NK-92 treated with Interleukin-12 subunit alpha and Interleukin-12 subunit beta, amount 100 ng/mL, for 24 hours (cell line): ENCODE data around the gene LIMS2.

Source experiments
- DNase-seq: peaks from one replicate; lab custom pipeline; 2025; lab: John Stamatoyannopoulos, UW

The LIMS2 gene, protein sequence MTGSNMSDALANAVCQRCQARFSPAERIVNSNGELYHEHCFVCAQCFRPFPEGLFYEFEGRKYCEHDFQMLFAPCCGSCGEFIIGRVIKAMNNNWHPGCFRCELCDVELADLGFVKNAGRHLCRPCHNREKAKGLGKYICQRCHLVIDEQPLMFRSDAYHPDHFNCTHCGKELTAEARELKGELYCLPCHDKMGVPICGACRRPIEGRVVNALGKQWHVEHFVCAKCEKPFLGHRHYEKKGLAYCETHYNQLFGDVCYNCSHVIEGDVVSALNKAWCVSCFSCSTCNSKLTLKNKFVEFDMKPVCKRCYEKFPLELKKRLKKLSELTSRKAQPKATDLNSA

DNA sequence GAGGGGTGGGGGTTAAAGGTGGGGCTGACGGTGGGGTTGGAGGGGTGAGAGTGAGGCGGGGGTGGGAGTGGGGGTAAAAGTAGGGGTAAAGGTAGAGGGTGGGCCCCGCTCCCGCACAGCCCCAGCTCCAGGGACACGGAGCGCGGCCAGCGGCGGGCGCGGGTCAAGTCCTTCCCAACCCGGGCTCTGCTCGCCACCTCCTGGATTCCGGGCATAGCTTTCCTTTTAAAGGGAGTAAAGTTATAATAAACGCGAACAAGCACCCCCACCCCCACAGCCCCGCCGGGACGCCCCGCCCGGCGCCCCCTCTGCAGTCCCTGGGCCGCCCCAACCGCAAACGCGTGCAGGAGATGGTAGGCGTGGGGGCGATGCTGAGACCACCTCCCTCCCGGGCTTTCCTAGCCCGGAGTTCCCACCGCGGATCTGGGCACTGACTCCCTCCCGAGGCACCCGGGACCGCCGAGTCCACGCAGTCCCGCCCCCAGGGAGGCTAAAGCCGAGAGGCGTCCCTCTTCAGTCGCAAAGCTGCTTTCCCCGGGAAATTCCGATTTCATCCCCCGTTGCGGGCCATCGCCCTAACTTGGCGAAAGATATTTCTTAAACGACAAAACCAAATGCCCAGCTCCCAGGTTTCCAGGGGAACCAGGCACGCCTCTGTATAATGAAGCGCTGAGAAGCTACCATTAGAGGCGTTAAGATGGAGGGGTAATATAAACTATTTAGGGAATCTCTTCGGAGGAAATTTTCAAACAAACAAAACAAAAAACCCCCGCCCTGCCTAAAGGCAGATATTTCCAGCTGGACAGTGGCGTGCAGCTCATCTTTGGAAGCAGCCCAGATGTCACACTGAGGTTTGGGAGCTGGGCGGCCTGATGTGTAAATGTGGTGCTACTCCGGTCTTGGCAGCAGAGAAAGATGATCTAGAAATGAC lies at the start of gene LIMS2:
Gene LIMS2 (minus strand): TSS at position 200 of the 931 bp plus-strand sequence. CDS start 506 bp downstream, outside the sequence.
- no peak for DNase-seq

DNA sequence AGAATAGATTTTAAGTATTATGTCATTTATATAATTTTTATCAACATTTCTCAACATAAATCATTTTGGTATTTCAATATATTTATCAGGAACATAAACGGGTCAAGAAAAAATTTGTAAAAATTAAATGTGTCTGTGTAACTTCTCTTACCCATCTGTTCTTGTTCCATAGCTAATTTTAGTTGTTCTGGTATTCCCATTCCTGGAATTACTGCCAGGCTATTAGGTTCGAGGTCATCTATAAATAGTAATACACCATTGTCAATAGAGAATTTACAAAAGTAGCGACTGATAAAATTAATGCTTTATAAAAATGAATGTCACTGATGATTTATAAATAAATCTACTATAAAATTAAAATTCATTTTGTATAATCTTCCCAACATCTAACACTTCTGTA lies 47.5 kb upstream of the LIMS2 start:
- no peak for DNase-seq

DNA sequence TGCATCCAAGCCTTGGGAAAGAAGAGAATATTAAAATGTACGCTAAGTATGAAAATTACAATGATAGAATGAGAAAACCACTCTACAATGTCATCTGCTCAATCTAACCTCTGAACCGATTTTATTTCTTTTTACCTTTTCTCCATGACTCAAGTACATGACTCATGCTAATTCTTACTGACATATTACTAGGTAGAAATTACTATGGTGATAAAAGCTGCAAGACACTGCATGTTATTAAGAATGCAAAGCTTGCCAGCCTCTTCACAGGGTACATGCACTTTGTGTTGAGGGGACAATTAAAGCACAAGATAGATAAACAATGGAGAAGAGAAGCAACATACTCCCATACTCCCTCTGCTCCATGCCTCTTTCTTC lies 46.6 kb upstream of the LIMS2 start:
- no peak for DNase-seq

DNA sequence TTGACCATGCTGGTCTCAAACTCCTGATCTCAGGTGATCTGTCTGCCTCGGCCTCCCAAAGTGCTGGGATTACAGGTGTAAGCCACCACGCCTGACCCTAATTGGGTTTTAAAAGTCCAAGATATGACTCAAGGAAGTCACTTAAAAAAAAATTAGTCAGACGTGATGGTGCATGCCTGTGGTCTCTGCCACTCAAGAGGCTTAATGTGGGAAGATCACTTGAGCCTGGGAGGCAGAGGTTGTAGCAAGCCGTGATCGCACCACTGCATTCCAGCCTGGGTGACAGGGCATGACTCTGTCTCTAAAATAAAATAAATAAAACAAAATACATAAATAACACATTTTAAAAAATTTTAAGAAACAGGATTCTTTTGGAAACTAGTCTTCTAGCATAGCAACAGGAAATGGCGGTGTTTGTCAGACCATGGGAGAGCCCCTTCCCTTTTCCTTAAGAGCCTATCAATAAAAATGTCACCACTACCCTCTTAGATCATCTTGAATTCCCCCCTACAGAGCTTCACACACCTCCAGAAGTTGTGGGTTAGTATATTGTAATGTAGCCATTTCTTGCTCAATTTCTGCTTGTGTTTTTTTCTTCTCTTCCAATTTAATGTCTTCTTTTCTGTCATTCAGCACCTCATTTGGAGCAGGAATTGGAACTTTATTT lies 46.1 kb upstream of the LIMS2 start:
- no peak for DNase-seq

DNA sequence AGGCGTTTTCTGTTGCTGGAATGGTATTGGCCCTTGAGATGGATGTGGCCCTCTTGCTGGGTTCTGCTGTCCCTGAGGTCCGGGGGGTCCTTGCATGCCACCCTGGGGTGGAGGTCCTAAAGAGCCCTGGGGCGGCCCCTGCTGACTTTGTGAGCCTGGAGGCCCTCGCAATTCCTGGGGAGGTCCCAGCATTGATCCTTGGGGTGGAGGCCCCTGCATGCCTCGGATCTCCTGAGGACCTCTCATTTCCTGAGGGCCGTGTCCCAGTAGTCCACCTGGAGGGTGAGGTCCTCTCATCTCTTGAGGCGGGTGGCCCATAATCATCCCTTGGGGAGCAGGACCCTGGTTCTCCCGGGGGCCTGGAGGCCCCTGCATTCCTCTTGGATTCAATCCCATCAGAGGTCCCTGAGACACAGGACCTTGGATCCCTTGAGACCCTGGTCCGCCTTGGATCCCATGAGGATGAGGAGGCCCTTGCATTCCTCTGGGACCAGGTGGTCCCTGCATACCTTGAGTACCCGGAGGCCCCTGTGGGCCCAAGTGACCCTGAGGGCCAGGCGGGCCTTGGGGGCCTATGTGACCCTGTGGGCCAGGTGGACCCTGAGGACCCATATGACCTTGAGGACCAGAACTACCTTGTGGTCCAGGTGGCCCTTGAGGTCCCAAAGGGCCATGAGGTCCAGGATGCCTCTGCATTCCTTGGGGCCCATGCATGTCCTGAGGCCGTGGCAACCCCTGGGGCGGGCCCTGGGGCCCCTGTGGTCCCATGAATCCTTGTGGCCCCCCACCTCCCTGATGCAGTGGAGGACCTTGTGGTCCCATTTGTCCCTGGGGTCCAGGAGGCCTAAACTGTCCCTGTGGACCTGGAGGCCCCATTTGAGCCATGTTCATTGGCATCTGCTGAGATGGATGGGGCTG lies 44.2 kb upstream of the LIMS2 start:
- no peak for DNase-seq

DNA sequence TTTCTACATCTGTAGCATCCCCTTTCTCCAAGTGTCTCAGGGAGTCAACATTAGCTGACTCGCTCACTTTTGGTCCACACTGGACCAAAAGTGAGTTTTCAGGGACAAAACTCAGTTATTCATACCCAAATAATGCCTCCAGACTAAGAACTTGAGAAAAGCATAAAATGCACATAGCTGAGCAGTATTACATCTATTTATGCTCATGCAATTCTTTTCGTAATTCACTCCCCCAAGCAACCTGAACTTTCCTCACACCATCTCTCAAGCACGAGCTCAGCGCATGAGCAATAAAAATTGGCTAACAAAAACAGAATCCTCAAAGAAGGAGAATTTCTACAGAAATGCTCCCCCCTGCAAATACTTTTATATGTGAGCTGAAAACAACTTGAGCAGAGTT lies 42.9 kb upstream of the LIMS2 start:
- DNase-seq, result no peak

DNA sequence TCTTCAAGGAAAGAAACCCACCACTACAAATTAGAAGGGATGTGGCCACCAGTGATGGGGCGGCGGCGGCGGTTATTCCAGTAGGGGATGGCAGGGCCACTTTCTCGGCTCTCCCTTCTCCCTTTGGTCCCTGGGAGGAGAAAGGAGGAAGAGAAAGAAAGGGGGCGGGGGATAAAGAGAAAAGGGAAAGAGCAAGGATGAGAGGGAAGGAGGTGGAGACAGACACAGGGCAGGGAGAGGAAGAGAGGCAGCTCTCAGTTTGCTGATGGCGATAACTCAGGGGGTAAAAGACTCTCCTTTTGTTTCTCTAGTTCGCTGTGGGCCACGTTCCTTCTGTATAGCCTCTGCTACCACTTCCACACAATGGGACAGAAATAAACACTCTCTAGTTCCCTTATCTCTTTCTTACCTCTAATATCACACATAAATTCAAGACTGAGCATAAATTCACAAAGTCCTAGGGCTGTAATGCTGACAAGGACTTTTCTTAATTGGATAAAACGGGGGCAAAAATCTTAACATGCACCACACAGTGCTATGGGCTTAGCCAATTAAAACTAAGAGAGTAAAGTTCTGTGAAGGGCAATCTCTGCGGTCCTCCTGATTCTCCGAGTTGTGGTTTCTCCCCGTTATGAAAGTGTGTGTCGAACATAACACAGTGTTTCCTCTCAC lies 40.6 kb upstream of the LIMS2 start:
- DNase-seq, result no peak

DNA sequence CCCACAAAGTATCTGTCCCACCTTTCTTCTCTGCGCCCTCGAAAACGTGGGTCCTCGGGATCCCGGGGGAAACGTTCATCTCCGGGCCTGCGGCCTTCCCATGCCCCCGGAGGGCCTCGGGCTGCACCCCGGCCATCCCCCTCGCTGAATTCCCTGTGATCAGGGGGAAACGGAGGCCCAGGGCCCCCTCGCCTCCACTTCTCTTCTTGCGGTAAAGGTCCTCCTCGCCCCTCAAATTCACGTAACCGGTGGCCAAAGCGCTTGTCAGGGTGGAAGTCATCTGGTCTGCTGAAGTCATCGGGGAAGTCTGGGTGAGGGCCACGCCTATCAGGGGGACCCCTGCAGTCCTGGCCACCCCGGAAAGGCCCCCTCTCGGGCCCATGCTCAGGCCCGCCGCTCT lies 38.2 kb upstream of the LIMS2 start:
- DNase-seq, result no peak

DNA sequence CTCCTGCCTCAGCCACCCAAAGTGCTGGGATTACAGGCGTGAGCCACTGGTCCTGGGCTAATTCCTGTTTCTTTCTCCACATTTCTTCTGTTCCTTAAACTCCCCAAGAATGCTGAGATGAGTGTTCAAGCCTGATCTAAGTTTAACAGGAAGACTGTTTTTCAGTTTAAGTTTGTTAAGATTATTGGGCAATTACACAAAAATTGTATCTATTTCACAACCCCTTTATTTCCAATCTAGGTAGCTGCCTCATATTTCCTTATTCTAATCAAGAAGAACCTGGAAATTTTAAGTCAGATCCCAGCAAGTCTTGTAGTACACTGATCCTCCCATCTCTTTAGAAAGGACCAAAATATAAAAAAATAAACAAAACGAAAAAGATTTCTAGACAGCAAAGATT lies 37.7 kb upstream of the LIMS2 start:
- no peak for DNase-seq

DNA sequence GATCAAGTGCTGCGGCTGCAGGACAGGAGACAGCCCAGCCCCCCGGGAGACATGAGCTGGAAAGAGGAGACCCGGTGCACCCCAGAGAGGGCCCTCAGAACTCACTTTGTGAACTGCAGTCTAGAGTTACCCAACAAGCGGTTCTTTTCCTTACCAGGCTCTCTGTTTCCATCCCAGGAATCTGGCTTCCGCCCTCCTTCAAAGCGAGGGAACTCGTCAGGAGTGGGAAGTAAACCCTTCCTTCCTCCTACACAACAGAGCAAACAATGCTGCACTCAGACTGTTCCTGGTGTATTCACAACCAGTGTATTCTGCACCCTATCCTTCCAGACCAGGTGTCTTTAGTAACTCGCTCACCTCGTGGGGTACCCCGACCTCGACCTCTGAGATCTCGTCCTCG lies 34.0 kb upstream of the LIMS2 start:
- no peak for DNase-seq

DNA sequence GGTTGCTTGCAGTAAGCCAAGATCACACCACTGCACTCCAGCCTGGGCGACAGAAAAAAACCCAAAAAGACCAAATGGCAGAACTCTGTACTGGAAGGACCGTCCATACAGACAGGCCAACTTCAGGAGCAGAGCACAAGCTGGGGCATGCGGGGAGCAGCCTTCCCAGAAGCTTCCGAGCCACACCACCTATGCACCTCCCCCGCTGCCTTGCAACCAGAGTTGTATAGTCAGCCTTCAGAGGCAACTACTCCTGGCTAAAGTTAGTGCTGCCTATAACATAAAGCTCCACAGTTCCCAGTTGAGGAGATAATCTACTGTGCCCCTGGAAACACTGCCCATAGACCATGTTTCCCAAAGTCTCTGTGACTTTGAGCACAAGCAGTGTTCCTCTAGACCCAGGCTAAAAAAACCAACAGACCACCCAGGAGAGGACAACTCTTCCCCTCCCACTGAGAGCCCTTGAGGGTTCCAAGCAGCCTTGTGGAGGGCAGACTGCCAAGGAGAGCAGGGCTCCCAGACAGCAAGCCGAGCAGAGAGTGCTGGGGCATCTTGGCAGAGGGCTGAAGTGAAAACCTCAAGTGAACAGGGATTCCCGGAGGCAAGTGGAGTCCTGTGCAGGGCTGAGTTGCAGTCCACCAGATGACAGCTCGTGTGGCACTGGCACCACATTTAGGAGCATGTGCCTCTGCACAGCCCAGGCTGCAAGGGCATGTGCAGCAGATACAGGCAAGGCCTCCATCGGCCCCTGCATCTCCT lies 32.7 kb upstream of the LIMS2 start:
- no peak for DNase-seq

DNA sequence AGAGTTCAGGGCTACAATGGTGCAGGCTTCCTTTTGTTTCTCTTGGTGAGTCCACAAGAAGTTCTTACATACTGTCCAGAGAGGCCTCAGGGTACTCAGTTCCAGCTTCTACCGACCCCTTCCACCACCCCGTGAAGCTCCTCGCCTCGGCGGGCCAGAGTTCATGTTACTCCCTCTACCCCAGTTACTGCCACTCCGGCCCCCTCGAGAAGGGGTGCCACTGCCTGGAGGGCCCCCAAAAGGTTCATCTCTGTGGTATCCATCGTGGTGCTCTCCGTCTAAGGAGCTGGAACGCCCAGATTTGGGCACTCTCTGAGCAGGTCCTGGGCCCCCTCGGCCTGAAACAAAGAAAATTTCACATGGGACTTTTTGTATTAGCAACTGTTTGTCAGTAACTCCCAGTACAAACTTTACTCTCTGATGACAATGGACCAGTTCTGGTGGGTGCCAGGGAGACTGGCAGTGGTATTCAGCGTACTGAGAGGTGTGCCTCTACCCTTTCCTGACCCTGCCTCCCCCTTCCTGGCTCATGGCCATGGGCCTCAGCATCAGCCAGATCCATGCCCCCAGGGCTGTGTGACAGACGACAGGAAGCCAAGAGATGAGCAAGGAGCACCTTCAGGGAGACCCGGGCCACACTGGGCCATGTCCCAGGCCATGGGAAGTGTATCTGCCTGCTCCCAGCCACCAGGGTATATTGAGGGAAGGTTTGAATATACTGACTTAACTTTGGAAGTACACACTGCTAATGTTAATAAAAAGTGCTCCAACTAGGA lies 31.1 kb upstream of the LIMS2 start:
- DNase-seq, result no peak

DNA sequence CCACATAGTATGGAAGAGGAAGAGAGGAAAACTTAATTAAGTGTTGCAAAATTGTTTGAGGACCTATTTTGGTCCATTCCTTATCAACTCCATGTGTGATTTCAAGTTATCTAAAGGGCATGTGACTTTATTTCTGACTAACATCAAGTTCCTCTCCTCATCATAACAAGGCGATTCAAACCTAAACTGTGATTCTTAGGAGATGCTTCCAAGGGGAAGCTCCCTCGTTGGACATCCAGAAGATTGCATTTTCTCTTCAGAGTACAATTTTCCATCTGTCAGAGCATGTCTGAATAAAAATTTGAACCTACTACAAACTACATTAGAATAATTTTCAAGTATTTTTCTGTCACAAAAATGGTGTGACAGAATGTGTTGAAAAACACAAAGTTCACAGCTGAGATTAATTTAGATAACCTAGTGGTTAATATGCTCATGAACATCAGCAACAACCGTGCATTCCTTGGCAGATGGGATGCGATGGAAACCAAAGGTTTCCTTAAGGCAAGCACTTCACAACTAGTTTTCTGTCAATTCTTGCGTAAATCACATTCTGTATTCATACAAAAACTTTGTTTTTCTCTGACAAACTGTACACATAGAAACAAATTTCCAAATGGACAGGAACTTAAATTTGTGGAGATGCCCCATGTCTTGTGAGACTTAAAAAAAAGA lies 30.2 kb upstream of the LIMS2 start:
- no peak for DNase-seq

DNA sequence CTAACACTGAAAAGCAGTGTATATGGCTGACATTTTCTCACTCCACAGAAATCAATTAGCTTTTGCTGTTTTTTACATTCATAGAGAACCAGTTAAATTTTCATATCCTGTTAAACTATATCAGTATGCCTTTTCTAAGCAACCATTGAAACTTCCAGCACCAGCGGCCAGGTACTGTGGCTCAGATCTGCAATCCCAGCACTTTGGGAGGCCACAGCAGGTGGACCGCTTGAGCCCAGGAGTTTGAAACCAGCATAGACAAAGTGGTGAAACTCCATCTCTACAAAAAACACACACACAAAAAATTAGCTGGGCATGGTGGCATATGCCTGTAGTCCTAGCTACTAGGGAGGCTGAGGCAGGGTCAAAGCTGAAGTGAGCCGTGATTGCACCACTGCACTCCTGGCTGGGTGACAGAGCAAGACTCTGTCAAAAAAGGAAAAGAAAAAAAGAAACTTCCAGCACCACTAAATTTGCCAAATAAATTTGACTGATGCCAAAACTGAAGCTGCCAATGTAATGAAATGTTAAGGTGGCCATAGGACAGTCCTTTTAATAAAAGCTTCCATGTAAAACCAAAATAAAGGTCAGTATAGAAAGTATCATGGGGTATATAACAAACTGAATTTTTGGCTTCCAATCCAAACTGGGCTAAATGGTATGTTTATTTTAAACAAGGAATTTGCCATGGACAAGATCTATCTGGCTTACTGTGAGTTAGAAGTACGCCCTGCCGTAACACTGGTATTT lies 29.5 kb upstream of the LIMS2 start:
- DNase-seq, result no peak

DNA sequence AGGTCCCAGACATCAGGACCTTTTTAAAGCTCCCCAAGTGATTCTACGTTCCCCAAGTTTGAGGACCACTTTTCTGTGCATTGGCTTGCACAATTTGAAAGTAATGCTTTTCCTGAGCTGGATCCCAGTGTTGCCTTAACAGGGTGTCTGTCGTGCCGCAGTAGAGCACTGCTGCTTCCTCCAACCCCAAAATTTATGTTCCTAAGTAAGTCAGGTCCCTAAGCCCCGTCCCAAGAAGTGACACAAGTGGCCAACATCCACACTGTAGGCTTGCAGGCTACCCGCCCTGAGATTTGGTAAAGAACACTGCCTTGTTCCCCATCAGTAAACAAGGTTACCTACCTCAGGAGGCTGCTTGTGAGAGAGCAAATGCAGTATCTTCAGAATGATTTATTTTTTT lies 28.0 kb upstream of the LIMS2 start:
- DNase-seq, result no peak

DNA sequence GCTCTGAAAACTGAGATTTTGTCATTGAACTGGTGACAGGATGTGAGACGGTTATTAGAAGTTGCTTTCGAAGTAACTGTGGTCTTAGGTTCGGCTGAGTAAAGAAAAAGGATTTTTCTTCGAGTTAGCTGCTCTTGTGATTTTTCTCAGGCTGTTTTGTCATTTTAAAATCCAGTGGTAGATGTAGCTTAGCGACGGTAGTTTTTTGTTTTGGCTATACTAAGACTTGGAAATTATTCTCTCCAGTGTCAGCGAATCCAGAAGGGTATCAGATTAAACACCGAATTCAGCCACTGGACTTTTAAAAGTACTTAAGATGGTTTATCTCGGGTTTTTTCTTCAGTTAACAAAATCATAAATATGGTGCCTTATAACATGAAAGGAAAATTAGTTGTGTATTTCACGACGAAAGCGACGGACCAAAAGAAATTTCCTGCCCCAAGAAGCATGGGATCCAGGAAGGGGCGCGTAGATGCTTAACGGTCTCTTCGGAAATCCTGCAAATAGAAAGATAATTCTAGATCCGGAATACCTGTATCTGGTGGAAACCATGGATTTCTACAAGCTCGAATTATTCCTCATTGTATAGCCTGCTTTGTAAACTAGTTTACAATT lies 27.2 kb upstream of the LIMS2 start:
- no peak for DNase-seq

DNA sequence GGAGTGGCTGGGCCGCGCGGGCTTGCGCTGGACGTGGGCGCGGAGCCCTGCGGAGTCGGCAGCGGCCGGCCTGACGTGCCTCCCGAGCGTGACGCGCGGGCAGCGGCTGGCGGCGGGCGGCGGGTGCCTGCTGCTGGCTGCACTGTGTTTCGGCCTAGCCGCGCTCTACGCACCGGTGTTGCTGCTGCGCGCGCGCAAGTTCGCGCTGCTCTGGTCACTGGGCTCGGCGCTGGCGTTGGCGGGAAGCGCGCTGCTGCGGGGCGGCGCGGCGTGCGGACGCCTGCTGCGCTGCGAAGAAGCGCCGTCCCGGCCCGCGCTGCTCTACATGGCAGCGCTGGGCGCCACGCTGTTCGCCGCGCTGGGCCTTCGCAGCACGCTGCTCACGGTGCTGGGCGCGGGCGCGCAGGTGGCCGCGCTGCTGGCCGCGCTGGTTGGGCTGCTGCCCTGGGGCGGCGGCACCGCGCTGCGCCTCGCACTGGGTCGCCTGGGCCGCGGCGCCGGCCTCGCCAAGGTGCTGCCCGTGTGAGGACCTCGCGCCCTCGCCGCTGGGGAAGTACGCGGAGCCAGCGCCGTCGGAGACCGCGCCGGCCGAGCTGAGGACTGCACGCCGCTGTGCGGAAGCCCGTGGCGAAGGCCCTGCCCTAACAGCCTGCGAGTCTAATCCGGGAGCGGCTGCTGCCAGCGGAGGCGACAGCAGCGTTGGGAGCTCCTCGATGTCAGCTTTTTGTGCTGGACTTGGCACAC lies 26.5 kb upstream of the LIMS2 start:
- DNase-seq, result peak; percentile 75
